ENCODE data around the gene SUN2.

SUN2 gene

DNA sequence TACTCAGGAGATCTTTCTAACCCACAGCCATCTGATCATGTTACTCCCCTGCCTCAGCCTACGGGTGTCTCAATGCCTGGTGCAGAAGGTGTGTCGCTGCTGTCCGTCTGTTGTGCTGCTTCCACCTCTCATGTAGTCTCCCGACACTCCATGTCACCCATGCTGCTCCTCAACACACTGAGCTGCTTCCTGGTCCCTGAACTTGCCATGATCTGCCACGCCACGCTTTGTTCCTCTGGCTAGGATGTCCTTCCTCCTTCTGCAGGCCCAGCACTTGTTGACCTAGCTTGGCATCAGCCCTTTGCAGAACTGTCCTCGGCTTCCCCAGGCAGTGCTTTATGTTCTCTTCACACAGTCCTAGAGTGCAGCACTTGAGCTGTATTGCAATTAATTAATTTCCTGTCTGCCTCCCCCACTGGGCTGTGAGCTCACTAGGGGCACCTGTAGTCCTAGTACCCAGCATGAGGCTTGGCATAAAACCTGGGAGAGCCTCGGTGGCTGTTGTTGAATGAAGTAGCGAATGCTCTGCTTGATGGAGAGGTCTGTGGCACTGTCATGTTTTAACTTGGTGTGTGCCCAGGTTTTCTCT, 40.5 kb downstream of the SUN2 start:
- no peak for DNase-seq

GRCh38 chr22:38713921-38714320, 41.9 kb downstream of the SUN2 start:
- no peak for DNase-seq

- no peak for DNase-seq
Observed at GRCh38 chr22:38712486-38713207, 43.2 kb downstream of the SUN2 start.

- DNase-seq = no peak
Observed at GRCh38 chr22:38710866-38711265, 44.9 kb downstream of the SUN2 start.

GRCh38 chr22:38710351-38710750, 45.4 kb downstream of the SUN2 start:
- DNase-seq = no peak

GRCh38 chr22:38709306-38709705, 46.5 kb downstream of the SUN2 start:
- no peak for DNase-seq

- DNase-seq = no peak
Observed at GRCh38 chr22:38707984-38708383, 47.8 kb downstream of the SUN2 start.

- DNase-seq = no peak
Observed at GRCh38 chr22:38707346-38707745, 48.5 kb downstream of the SUN2 start.

- DNase-seq = no peak
Observed at GRCh38 chr22:38706901-38707195, 49.0 kb downstream of the SUN2 start.

DNA sequence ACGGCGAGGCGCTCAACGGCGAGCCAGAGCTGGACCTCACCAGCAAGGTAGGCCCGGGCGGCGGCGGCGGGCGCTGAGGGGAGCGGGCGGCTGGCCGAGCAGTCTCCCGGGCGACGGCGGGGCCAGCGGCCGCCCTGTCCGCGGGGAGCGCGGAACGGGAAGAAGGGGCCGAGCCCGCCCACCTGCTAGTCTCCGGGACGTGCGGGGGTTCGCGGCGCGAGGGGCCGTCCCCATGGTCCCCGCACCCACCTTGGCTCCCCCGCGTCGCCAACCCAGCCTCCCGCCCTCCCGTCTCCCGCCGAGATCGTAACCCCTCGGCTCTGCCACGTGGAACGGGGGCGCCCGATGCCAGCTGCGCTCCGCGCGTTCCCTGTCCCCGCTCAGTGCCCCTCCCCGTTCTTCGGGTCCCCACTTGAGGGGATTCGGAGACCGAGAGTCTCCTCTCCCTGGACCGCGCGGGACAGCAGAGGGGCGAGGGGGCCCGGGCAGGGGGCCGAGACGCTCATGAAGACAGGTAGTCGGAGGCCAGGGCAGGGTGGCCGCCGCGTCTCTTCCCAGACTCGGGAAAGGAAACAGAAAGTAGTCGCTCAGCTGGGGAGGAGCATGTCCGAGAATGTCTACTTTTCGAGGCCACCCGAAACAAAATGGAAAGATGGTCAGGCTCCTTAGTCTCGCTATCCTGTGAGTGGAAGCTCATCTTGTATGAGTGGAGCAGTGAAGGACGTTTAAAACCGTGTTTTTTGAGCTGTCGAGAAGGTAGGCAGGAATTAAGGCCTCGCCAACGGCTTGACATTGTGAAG, 49.5 kb downstream of the SUN2 start:
- peak; percentile 51 for DNase-seq

- DNase-seq = peak; percentile 96
Observed at GRCh38 chr22:38705235-38706100, 50.3 kb downstream of the SUN2 start, which contains the start of gene GTPBP1. Gene GTPBP1, plus strand, starts transcription at chr22:38705944. Its CDS starts 12 bp downstream, at chr22:38705956.

DNA sequence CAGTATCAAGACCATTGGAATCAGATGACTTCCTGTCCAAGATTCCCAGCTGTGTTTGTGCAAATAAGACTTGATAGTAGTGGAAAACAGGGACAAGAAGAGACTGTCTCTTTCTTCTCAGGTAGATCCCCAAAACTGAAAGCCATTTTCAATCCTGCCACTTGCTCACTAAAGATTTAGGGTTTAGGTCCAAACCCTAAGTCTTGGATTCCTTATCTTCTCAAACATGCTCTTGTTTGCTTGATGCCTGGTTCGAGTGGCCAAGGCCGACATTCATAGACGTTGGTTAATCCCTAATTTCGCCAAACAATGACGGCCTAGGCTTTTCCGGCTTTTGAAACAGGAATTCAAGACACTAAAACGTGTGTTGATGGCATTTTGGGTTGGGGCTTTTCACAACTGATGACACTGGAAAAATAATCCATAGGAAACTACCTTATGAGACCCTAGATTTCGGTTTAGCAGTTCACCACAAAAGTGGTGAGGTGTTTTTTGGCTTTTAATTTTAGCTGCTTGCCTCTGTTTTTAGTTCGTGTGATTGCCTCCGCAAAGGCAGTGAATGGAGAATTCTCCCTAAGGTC, 51.1 kb downstream of the SUN2 start:
- DNase-seq = no peak

GRCh38 chr22:38700789-38701628, 54.8 kb downstream of the SUN2 start, which contains the start of gene JOSD1:
Gene JOSD1, minus strand, starts transcription at chr22:38700943. Its CDS starts 956 bp downstream, at chr22:38699987.
- peak; percentile 98 for DNase-seq

DNA sequence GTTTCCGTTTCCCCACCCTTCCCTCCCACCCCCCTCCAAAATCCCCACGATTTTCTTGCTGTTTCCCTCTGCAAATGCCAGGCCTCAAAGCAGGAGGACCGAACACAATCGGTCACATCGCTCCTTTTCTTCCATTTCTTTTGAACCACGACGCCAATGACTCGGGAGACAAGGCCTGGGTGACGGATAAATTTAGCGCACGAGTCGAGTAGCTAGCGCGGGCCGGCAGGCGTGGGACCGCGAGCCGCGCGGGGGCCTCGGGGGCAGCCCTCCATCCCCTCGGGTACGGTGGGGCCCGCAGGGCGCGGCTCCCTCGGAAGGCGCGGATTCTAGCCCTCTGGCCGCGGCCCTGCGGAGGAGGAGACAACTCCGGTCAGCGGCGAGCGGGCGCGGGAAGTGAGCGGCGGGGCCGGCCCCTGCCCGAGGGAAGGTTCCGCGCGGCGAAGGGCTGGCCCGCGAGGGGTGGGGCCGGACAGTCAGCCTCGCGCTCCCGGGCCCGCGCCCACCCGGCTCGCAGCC, 55.5 kb downstream of the SUN2 start:
- no peak for DNase-seq

DNA sequence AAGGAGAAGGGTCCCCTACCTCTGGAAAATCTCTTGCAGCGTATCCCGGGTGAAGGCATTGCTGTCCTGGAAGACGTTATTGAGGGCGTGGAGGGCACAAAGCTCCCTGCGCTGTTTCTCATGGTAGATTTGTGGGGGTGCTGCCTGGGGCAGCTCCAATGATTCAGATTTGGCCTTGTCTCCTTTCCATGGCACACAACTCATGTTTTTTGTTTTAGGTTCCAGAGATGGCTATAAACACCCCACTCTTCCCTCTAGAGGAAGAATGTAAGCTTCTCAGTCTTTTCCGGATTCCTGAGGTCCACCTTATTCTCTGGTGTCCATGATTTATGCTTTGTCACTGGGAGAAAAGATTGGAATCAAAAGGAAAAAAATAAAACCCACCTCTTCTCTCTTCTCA, 56.0 kb downstream of the SUN2 start:
- no peak for DNase-seq

- DNase-seq = no peak
Observed at GRCh38 chr22:38699143-38699542, 56.7 kb downstream of the SUN2 start.

DNA sequence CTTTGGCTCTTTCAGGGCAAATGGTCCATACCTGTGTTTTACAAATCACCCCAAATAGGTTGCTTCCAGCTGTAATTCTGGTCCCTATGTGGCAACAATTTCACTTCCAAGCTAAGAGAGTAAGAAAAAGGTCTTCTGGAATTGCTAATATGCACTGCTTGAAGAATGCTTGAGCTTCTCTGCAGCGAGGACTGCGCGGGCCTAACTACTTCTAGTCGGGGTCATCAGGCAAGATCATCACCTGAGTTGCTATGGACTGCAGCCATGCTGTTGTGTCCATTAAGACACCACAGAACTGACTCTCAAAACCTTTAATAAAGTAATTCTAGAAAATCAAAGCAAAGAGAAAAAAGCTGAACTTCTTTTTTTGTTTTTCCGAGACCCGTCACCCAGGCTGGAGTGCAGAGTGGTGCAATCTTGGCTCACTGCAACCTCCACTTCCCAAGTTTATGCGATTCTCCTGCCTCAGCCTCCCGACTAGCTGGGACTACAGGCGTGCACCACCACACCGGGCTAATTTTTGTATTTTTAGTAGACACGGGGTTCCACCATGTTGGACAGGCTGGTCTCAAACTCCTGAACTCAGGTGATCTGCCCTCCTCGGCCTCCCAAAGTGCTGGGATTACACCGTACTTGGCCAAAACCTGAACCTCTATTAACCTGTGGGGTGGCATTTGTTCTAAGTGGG, 57.2 kb downstream of the SUN2 start:
- DNase-seq = no peak

DNA sequence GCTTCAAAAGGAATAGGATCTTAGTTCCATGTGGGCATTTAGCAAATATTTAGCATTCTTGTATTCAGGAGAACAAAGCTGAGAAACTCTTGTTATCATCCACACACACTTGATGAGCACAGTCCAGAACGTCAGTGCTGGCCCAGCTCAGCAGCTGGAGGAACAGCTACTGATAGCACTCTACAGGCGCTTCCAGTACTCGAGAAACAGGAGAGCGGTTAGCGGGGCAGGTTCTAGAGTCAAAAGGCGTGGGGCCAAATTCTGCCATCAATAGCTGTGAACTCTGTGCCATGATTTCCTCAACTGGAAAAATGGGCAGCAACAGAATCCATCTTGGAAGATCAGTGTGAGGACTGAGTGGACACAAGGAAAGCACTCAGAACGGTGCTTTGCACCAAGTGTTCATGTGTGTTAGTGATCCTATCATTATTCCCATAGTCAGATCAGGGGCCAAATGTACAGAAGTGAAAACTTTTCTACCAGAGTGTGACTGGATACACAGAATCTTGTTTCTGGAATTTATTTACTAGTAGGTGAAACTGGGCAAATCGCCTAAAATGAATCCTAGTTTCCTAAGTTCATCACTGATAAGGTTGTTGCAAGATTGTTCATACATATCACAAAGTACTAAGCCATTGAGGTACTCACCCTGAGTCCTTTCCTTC, 58.2 kb downstream of the SUN2 start:
- DNase-seq = no peak

DNA sequence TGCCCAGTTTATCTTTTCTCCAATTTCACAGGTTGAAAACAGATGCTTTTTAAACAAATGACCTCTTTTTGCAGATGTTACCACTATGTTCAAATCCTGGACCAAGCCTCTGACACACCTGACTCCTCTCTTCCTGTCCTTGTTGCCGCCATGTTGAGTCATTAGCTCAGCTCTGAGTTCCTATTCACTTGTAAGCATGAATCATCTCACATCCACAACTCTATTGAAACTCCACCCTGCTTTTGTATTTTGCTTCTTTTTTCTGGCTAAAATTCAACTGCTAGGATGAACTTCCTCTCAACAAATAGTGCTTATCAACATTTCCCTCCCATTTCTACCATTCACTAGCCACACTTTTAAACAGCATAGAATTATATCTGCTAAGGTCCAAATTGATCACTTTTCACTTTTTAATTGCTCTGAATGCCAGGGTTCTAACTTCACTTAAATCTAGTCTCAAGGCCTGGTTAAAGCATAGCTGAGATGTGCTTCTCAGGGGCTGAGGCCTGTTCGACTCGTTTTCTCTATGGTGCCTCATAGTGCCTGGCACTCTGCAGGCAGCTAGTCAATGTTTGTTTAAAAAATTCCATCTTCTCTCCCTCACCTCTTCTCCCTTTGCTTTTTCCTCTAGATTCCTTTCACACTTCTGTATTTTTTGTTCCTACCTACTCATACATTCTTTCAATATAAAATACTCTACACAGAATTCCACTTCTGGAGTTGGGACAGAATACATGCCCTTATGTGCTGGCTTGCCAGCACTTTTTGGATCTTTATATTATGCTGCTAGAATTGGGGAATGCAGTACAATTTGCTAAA, 59.0 kb downstream of the SUN2 start:
- peak; percentile 60 for DNase-seq
